ENCODE data around the gene GADD45B.
A peak's percentile ranks its signal among the peaks of the same experiment; 100 is the strongest.

The GADD45B gene

DNA sequence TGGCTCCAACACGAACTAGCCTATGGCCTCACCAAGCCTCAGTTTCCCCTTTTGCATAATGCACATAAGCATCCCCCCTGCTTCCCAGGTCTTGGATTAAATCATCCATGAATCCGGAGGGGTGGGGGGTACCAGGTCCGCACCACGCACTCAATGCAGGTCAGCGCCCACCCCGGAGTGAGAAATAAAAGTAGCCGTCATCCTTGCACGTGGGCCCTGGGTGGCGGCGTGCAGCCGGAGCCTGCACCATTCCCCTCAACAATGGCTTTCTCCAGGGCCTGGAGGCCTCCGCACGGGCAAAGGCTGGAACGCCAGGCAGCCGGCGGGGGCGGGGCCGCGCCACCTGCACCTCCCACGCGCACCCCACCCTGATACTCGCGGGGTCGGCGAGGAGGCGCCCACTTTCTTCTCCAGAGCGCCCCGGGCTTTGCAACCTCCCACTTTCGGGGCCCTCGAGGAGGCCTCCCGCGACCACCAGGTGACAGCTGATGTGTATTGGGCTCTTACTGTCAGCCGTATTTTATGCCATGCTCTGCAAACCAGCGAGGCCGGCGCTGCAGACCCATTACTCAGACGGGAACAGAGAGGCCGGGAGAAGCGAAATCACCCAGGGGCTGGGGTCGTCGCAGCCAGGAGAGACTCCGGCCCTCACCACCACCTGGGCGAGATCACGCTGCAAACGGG lies 767 bp upstream of the GADD45B start (continued):
- no peak for TF ChIP-seq ZNF433 (tag by site-specific recombination; IDR thresholded peaks at IDR 0.05; ENCODE audit: low read depth)
- TF ChIP-seq ZNF157 (tag by site-specific recombination; IDR thresholded peaks at IDR 0.05) = no peak
- TF ChIP-seq ZBTB48 (tag by site-specific recombination; IDR thresholded peaks at IDR 0.05) = no peak; the same call in 1 of the 2 replicates
- TF ChIP-seq BCL11A (tag by site-specific recombination; IDR thresholded peaks at IDR 0.05; ENCODE audit: low read depth) = peak; percentile 52; the same call in 1 of the 2 replicates
- TF ChIP-seq RBAK (tag by site-specific recombination; IDR thresholded peaks at IDR 0.05) = no peak
- TF ChIP-seq PRDM1 (tag by site-specific recombination; IDR thresholded peaks at IDR 0.05) = peak; percentile 19; the same call in 1 of the 2 replicates
- TF ChIP-seq ZNF830 (tag by site-specific recombination; IDR thresholded peaks at IDR 0.05; ENCODE audit: low read depth) = no peak
- no peak for TF ChIP-seq ZNF660 (tag by site-specific recombination; IDR thresholded peaks at IDR 0.05)
- peak; percentile 93 for TF ChIP-seq ZSCAN23 (tag by site-specific recombination; IDR thresholded peaks at IDR 0.05)
- no peak for TF ChIP-seq ZNF626 (tag by site-specific recombination; IDR thresholded peaks at IDR 0.05)
- TF ChIP-seq, protein P1, sequence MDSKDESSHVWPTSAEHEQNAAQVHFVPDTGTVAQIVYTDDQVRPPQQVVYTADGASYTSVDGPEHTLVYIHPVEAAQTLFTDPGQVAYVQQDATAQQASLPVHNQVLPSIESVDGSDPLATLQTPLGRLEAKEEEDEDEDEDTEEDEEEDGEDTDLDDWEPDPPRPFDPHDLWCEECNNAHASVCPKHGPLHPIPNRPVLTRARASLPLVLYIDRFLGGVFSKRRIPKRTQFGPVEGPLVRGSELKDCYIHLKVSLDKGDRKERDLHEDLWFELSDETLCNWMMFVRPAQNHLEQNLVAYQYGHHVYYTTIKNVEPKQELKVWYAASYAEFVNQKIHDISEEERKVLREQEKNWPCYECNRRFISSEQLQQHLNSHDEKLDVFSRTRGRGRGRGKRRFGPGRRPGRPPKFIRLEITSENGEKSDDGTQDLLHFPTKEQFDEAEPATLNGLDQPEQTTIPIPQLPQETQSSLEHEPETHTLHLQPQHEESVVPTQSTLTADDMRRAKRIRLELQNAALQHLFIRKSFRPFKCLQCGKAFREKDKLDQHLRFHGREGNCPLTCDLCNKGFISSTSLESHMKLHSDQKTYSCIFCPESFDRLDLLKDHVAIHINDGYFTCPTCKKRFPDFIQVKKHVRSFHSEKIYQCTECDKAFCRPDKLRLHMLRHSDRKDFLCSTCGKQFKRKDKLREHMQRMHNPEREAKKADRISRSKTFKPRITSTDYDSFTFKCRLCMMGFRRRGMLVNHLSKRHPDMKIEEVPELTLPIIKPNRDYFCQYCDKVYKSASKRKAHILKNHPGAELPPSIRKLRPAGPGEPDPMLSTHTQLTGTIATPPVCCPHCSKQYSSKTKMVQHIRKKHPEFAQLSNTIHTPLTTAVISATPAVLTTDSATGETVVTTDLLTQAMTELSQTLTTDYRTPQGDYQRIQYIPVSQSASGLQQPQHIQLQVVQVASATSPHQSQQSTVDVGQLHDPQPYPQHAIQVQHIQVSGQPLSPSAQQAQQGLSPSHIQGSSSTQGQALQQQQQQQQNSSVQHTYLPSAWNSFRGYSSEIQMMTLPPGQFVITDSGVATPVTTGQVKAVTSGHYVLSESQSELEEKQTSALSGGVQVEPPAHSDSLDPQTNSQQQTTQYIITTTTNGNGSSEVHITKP (tag by site-specific recombination; IDR thresholded peaks at IDR 0.05) = peak; percentile 48; the same call in 1 of the 2 replicates
- no peak for TF ChIP-seq SP2 (tag by site-specific recombination; IDR thresholded peaks at IDR 0.05)
- peak; percentile 75; the same call in 1 of the 2 replicates for TF ChIP-seq ZNF324 (tag by site-specific recombination; IDR thresholded peaks at IDR 0.05)
- TF ChIP-seq ZNF76 (tag by site-specific recombination; IDR thresholded peaks at IDR 0.05; ENCODE audit: borderline replicate concordance, low read depth) = 0 out of 2 replicates have a peak, but pooled peaks have one; percentile 28
- TF ChIP-seq ZNF394 (tag by site-specific recombination; IDR thresholded peaks at IDR 0.05; ENCODE audit: borderline replicate concordance) = peak; percentile 22; the same call in 1 of the 2 replicates
- no peak for TF ChIP-seq ZNF530 (tag by site-specific recombination; IDR thresholded peaks at IDR 0.05; ENCODE audit: low read depth)
- TF ChIP-seq, protein P2, sequence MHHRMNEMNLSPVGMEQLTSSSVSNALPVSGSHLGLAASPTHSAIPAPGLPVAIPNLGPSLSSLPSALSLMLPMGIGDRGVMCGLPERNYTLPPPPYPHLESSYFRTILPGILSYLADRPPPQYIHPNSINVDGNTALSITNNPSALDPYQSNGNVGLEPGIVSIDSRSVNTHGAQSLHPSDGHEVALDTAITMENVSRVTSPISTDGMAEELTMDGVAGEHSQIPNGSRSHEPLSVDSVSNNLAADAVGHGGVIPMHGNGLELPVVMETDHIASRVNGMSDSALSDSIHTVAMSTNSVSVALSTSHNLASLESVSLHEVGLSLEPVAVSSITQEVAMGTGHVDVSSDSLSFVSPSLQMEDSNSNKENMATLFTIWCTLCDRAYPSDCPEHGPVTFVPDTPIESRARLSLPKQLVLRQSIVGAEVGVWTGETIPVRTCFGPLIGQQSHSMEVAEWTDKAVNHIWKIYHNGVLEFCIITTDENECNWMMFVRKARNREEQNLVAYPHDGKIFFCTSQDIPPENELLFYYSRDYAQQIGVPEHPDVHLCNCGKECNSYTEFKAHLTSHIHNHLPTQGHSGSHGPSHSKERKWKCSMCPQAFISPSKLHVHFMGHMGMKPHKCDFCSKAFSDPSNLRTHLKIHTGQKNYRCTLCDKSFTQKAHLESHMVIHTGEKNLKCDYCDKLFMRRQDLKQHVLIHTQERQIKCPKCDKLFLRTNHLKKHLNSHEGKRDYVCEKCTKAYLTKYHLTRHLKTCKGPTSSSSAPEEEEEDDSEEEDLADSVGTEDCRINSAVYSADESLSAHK (tag by site-specific recombination; IDR thresholded peaks at IDR 0.05) = peak; percentile 38; the same call in 1 of the 2 replicates
- no peak for TF ChIP-seq ZNF621 (tag by site-specific recombination; IDR thresholded peaks at IDR 0.05)
- TF ChIP-seq ZBTB21 (tag by site-specific recombination; IDR thresholded peaks at IDR 0.05) = no peak
- TF ChIP-seq, protein P3, sequence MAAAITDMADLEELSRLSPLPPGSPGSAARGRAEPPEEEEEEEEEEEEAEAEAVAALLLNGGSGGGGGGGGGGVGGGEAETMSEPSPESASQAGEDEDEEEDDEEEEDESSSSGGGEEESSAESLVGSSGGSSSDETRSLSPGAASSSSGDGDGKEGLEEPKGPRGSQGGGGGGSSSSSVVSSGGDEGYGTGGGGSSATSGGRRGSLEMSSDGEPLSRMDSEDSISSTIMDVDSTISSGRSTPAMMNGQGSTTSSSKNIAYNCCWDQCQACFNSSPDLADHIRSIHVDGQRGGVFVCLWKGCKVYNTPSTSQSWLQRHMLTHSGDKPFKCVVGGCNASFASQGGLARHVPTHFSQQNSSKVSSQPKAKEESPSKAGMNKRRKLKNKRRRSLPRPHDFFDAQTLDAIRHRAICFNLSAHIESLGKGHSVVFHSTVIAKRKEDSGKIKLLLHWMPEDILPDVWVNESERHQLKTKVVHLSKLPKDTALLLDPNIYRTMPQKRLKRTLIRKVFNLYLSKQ (tag by site-specific recombination; IDR thresholded peaks at IDR 0.05; ENCODE audit: borderline replicate concordance) = 0 out of 2 replicates have a peak, but pooled peaks have one; percentile 41
- peak; percentile 75 for TF ChIP-seq SP7 (tag by site-specific recombination; IDR thresholded peaks at IDR 0.05)
- TF ChIP-seq ZNF529 (tag by site-specific recombination; IDR thresholded peaks at IDR 0.05; ENCODE audit: insufficient replicate concordance) = no peak
- TF ChIP-seq ZFP69B (tag by site-specific recombination; IDR thresholded peaks at IDR 0.05) = 0 out of 2 replicates have a peak, but pooled peaks have one; percentile 20
- TF ChIP-seq KLF10 (tag by site-specific recombination; IDR thresholded peaks at IDR 0.05) = no peak; the same call in none of the 2 replicates
- TF ChIP-seq ZFP41 (tag by site-specific recombination; IDR thresholded peaks at IDR 0.05; ENCODE audit: borderline replicate concordance) = 0 out of 2 replicates have a peak, but pooled peaks have one; percentile 15
- peak; percentile 39; the same call in 1 of the 2 replicates for TF ChIP-seq ZNF423 (tag by site-specific recombination; IDR thresholded peaks at IDR 0.05)
- TF ChIP-seq ZNF19 (tag by site-specific recombination; IDR thresholded peaks at IDR 0.05; ENCODE audit: low read depth) = no peak
- no peak; the same call in 1 of the 2 replicates for TF ChIP-seq ZEB2 (tag by site-specific recombination; IDR thresholded peaks at IDR 0.05)
- TF ChIP-seq, protein P4, sequence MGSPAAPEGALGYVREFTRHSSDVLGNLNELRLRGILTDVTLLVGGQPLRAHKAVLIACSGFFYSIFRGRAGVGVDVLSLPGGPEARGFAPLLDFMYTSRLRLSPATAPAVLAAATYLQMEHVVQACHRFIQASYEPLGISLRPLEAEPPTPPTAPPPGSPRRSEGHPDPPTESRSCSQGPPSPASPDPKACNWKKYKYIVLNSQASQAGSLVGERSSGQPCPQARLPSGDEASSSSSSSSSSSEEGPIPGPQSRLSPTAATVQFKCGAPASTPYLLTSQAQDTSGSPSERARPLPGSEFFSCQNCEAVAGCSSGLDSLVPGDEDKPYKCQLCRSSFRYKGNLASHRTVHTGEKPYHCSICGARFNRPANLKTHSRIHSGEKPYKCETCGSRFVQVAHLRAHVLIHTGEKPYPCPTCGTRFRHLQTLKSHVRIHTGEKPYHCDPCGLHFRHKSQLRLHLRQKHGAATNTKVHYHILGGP (tag by site-specific recombination; IDR thresholded peaks at IDR 0.05) = no peak
- TF ChIP-seq ZNF585B (tag by site-specific recombination; IDR thresholded peaks at IDR 0.05) = no peak
- peak; percentile 91 for TF ChIP-seq ZFHX2 (tag by site-specific recombination; conservative IDR thresholded peaks at IDR 0.05)
- no peak for TF ChIP-seq MYNN (tag by site-specific recombination; IDR thresholded peaks at IDR 0.05; ENCODE audit: borderline replicate concordance)

All from HEK293 (cell line).